HG02943 (cell line): Measurements from ENCODE around the gene RPS16.

ENCODE experiments used
- ATAC-seq: cut with Tn5 transposase; IDR thresholded peaks from one replicate; pipeline ENCODE4 v1.9.1; 2021; ENCODE audit warnings: mild to moderate bottlenecking, low read depth, moderate library complexity; ENCODE audit not compliant: unreplicated experiment

Gene RPS16

DNA sequence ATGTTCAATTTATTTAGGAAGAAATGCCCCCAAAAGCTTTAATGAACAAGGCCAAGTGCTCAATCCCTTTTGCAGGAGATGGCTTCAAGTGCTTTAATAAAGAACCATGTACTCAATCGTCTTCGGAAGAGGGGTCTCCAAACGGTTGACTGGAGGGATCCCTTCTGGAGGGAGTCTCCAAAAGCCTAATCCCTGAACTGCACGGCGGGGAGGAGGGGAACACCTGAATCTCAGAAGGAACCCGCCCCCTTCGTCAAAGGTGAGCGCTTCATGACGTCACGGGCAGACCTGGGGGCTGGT is 45.3 kb downstream of the RPS16 start:
- no peak for ATAC-seq

DNA sequence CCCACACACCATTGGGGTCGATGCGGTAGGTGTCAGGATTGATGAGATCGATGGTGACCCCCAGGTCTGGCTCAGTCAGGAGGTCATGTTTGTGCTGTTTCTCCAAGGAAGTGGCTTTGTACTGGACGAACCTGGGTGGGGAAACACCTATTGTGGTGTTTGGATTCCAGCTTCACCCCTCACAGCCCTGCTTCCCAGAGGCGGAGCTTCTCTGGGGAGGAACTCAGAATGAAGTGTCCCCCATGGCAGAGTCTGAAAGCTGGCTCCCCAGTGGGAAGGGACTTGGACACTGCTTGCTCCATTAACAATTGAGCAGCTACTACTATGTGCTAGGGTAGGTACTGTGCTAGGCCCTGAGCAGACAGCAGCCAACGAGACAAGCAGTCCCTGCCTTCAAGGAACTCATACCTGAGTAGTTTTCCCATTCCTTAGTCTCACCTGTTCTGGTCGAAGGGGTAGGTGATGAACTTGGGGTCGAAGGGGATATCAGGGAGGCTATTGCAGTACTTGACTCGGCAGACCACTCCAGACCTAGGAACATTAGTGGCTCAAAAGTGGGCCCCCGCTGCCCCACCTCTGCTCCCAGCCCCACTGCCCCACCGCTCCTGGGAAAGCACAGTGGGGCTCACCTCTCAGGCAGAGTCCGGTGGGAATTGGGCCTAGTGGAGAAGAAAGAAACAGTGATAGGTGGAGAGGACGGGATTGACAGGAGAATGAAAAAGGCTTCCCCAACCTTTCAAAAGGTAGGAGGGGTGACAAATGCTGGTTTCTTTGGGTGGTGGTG is 45.9 kb downstream of the RPS16 start:
- no peak for ATAC-seq

- ATAC-seq: no peak
Observed at GRCh38 chr19:39388657-39389056, 47.1 kb downstream of the RPS16 start.

GRCh38 chr19:39386557-39386956 is 49.2 kb downstream of the RPS16 start:
- ATAC-seq: no peak

DNA sequence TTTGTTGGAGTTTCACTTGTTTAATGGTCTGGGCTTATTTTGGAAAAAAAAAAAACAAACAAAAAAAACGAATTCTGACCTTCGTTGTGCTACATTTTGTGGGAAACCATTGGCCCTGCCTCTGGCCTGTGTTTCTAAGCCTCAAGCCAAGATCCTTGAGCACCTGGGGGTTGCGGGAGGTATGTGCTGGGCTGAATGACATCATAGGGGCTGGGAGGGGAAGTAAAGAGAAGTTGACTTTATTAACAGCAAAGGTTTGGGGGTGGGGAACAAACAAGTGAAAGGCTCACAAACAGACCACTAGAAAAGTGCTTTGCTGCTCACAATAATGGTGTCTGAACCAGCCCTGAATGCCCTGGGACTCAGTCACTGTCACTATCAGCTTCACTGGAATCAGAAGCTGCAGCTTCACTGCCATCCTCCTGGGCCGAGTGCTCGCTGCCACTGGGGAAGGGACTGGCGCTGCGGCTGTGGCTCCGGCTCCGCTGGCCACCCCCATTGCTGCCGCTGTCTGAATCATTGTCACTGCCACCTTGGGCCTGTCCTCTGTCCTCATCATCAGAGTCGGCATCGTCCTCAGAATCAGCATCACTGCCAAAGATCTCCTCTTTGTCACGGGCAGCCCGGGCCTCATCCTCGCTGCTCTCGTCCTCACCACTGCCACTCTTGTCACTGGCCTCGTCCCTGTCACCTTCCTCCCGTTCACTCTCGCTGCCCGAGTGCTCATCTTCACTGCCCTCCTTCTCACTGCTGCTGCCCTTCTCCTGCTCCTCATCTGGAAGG is 49.9 kb downstream of the RPS16 start:
- no peak for ATAC-seq

DNA sequence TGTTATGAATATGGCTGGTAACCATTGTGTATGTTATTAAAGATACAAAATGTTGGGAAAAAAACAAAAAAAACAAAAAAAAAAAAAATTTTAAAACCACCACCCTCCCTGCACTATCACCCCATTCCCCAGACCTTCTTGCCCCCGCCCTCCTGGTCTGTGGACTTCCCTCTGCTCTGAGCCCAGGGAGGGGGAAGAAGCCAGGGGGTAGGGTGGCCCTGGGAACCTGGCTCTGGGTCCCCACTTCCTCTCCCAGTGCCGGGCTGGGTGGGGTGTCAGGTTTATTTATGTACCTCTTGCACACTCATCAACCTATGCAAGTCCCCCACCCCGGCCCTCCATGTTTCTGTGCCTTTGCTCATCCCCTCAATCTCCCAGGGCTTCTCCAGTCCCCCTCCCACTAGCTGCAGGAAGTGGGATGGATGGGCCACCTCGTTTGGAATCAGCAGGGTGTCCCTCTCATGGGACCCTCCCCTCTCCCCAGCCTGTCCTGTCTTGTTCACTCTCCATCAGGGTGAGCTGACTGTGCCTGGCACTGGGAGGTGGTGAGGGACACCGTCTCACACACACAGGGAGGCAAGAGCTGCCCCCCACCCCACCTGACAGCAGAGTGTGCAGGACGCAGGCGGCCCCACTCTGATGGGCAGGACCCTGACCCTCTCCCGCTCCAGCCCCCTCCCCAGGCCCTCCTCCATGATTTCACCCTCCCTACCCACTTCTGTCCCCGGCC is 50.7 kb downstream of the RPS16 start:
- ATAC-seq: no peak
